Forelimb muscle (tissue), 1 donor: ENCODE data around the gene AGAP1. TPM values are rescaled to one million over a fixed set of nuclear protein-coding genes. Genes with fewer than 3 reads are reported as not detected.

Experiments used
- DNase-seq: peaks from one replicate; pipeline ENCODE4 v3.0.0-alpha.2; 2013; ENCODE audit warnings: low read depth
- polyA plus RNA-seq: library from polyadenylated mRNA; unstranded; fragments of 120-200 nt; gene quantifications from one replicate; pipeline ENCODE4 v1.2.1, GENCODE V29; 2013; ENCODE audit not compliant: insufficient read length

AGAP1 gene
- polyA plus RNA-seq, 1 donor: 25.9 TPM

DNA sequence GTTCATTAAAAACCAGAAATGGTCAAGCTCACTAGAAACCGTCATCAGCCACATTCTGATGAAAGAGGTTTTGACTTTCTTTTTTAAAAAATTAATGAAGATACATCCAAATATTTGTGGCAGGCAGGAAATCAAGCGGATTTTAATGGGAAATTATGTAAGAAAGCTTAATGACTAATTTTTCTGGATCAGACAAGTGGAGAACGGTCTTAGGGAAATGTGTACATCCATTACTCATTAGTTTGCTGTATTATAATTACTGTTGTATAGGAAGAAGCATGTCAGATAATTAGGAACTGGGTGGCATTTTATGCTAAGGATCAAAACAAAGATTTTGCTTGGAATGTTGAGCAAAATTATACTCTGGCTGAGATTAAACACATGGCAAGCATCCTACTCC lies 39.4 kb downstream of the AGAP1 start:
- DNase-seq: no peak

DNA sequence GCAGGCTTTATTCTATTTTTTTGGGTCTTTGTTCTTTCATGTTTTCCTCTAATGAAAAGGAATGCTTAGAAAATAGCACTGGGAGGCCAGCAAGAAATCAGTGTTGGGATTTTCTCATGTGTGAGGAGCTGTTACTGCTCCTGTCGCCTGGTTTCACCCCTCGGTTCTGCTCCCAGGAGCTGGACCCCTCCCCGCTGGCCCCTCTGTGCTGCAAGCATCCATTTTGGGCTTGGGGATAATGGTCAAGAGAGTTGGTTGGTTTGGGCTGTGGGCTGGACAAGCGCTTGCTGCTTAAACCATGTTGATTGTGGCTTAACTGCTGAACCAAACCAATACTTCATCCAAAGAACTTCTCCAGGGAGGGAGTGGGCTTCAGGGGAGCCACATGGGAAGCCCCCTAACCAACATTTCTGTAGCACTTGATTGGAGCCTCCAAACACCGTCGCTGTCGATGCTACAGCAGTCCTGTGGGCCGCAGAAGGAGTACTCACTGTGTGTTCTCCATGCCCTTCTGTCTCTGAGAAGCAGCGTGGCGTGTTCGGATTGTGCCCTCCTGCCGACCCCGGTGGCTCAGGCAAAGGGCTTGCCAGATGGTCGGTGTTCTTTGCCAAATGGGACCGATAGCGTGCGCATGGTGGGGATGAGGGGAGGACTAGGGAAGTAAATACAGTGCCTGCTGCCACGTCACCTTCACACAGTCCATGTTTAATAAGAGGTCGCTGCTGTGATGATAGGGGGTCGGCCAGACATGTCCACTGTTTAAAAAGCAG lies 40.0 kb downstream of the AGAP1 start:
- DNase-seq: no peak

- DNase-seq: no peak
These were observed 41.0 kb downstream of the AGAP1 start for GRCh38 chr2:235534678-235535422.

DNA sequence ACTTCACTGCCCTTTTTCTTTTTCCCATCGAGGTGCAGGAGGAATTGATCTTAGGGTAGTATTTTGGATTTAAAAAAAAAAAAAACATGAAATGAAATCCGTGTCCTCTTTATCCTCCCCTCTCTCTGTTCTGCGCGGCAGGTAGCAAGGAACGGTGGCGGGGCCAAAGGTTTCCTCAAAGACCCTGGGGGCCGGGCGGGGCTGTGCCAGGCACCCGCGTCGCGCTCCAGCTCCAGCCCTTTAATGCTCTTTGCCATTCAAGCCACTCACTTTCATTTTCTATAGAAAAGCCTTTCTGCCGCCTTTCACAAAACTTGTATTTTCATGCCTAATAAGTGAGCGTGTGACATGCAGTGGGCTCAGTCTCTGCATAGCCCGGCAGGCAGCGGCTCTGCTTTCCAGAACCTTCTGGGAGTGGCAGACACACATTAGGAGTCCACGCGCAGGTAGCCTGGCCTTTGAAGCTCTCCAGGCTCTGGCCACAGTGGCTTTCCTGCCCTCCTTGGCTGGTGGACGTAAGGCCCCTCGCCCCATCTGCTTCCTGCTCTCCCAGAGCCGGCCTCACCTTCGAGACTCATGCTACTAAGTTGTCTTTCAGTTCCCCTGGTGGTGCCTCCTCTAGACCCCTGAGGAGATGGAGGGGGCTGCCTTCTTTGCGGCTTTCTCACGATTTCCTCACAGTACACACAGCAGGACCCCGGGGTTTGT lies 41.7 kb downstream of the AGAP1 start:
- DNase-seq: no peak

GRCh38 chr2:235536711-235537110 lies 42.9 kb downstream of the AGAP1 start:
- DNase-seq: no peak

- no peak for DNase-seq
These were observed 43.3 kb downstream of the AGAP1 start for GRCh38 chr2:235537186-235537585.

DNA sequence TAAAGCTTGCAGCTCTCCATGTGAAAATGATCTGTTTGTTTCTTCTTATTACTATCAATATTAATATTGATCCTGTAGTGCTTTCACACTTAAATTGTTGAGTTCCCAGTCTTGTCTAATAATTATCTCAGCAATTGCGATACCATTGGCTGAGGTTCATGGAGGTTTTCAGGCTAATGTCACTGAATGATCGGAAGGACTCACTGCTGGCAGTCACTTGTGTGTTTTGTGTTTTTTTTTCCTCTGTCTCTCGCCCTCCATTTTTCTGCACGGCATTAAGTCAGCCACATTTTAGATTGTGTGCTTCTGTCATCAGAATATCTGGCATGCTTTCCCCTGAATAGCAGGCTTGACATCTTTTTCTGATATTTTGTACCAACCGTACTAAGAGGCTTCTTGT lies 43.7 kb downstream of the AGAP1 start:
- no peak for DNase-seq

DNA sequence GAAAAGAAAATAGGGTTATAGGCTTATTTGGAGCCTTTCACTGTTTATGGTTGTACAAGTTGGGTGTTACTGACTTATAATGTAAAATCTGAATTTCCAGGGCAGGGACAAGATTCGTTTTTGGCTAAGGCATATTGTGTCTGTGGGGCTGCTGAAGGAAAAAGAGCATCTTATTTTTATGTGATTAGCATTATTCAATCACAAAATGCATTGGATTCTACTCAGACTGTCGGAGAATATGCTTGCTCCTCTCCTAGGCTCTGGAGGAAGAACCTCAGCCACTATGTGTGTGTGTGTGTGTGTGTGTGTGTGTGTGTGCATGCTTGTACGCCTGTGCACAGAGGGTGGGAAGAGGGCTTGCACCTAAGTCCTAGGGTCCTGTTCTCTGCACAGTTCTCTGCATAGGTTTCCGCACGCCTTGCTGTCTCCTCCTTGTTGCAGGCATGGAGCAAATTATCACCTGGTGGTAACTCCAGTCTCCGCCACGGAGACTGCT lies 44.3 kb downstream of the AGAP1 start:
- no peak for DNase-seq

DNA sequence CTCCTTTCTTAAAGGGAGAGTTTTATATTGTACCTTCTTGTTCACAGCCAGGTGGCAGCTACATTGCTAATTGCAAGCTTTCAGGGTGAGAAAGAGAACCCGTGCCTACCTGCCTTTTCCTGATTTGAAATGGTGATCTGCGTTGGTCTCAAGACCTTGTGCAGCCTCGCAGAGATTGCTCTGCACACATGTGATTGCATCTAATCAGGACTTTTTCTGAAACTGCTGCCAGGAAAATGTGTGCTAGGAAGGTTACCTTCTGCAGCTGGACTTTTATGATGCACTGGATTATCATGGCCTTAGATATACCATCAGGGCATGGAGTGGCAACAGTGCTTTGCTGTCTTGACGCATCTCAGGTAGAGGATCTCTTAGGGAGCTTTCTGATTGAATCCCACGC lies 45.1 kb downstream of the AGAP1 start:
- no peak for DNase-seq

- no peak for DNase-seq
These were observed 45.9 kb downstream of the AGAP1 start for GRCh38 chr2:235539773-235540172.

DNA sequence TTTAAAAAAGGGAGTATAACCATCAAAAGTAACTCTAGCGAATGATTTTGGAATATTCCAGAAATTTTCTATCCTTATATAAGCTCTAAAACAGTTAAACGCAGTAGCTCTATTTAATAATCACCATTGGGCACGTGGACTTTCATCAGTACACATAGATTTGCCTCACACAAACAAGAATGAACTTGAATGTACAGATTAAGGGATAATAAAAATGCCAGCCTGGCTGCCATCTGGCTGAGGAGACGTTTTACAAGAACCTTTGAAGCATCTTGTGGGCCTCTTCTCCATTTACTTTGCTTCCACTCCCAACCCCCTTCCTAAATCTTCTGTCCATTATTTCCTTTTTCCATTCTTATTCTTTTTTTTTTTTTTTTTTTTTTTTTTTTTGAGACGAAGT lies 47.2 kb downstream of the AGAP1 start:
- no peak for DNase-seq

DNA sequence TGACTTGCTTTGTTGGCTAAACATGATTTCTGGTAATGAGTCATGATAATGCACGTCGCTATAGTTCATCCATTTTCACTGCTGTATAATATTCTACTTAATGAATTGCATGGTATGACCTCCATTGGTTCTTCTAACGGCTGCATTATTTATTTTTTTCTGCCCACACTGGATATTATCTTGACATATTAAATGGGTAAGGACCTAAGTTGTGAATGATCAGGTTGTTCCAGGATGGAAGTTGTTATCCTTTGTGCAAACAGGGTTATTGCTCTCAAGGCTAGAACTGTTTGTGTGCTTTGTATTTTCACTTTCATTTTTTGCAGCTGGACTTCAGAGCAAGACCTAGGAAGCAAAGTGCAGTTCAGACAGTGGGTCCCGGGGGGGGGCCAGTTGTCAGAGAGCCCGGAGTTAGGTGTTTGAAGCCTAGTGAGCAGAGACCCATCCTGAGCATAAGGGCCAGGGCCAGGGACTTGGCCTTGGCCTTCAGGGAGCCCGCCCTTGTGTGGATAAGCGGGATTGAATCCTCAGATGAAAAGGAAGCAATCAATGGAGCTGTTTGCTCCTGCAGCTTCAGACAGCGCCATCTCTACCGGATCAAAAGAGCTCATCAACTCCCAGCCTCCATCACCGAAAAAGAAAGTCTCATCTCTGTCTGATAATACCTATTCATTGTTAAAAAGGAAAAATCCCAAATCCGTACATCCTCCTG lies 48.2 kb downstream of the AGAP1 start:
- DNase-seq: no peak

DNA sequence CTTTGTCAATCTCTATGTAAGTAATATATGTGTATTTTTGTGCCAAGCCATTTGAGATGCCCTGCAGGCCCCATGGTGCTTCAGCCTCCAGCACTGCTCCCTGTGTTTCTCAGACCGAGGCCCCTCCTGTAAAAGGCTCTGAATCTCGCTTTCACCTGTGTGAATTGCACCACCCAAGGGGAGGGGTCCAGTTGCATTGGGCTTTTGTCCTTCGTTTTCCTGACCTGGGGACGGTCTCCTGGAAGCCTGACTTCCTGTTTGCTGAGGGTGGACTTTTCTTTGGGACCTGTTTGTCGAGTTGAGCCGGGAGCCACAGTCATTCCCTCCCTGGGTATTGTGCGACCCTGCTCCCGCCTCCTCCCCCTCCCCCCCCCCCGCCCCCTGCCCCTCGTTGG lies 48.9 kb downstream of the AGAP1 start:
- no peak for DNase-seq

- no peak for DNase-seq
These were observed 49.4 kb downstream of the AGAP1 start for GRCh38 chr2:235543128-235543750.

DNA sequence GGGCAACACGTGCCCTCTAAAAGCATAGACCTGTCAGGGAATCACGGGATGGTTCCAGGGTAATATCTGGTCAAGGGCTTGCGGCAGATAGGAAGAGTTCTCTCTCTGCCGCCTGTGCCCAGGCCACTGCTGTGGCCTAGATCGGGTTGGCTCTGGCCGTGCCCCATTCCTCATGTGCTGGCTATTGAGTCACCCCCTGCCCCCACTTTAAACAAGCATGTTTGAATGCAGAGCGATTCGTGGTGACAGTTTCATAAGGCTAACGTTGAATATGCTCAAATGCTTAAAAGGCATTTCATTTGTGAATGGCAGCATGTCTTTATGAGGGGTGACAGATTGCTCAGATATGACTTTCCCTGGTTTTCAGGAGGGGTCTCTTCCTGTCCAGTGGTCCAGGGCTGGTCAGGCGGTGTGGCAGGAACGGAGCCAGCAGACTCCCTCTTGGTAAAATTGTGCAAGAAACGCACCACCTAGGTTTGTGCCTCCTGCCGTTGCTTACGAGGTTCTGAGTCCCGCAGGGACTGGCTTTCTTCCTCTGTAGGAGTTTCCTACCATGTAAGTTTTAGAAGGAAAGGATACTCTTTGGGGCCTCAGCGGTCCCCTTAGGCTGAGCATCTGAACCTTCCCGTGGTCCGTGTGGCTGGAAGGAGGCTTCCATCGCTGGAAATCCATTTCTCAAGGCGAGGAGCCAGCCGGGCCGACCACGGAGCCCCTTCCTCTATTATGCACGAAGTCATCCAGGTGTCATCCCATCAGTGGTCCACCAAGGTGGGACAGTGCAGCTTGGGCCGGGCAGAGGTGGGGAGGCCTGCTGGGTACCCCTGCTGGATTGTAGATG lies 50.2 kb downstream of the AGAP1 start:
- DNase-seq: no peak

GRCh38 chr2:235544689-235544969 lies 50.8 kb downstream of the AGAP1 start:
- no peak for DNase-seq

- DNase-seq: no peak
These were observed 51.7 kb downstream of the AGAP1 start for GRCh38 chr2:235545339-235546150.

DNA sequence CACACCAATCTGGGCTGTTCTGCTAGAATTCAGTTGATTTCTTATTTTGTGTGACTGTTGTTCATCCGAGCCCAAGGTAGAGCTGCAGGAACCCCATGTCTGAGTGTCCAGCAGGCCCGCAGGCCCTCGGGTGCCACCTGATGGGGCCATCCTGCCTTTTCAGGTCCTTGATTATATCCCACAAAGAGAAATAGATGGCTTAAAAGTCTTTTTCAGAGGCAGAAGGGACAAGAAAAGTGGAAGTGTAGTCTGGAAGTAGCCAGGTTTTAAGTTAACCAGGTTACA lies 52.2 kb downstream of the AGAP1 start:
- DNase-seq: no peak

- DNase-seq: no peak
These were observed 52.6 kb downstream of the AGAP1 start for GRCh38 chr2:235546436-235546835.

DNA sequence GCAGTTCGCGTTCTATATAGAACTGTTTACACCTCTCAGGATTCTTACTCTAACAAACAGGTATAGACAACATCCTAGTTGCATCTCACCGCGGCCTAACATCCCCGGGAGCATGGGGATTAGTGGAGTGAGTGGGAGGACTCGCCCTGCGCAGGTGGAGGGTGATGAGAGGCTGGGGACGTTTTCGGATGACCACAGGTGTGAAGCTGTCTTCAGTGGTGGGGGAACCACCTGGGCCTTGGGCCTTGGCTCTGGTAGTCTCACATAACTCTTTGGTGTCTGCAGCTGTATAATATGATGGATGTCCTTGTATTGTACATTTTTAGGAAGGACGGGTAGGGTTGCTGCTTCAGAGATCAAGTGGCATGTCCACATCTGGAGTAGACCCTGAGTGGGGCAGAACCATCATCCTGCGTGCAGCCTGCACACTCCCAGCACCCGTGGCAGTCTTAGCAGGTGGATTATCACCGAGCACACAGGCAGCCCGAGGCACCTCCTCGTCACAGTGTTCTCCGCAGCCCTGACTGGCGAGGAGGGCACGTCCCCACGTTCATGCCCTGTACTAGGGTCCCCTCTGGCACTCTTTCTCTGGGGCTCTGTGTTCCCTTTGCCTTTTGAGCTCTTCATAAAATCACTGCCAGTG lies 56.0 kb downstream of the AGAP1 start:
- DNase-seq: no peak
